ENCODE results near the gene CKLF.
"Not testable (repeated sequence)": the region's sequence is repeated elsewhere in the genome, so short reads cannot be mapped to it uniquely, and the experiment has no call there.

Gene CKLF

GRCh38 chr16:66561381-66562080, 9.2 kb downstream of the CKLF start:
- DNase-seq, result no peak

GRCh38 chr16:66562409-66562808, 10.0 kb downstream of the CKLF start:
- DNase-seq, result no peak
- TF ChIP-seq GATA1 (IDR thresholded peaks at IDR 0.05; ENCODE audit: low read depth, low read length), result no peak
- no peak for TF ChIP-seq POLR2A (IDR thresholded peaks at IDR 0.05; ENCODE audit: low read length)

More at GRCh38 chr16:66561381-66562080, 9.2 kb downstream of the CKLF start:
- TF ChIP-seq GATA1 (IDR thresholded peaks at IDR 0.05; ENCODE audit: low read depth, low read length) (no peak), POLR2A (IDR thresholded peaks at IDR 0.05; ENCODE audit: low read length) (no peak)

GRCh38 chr16:66562986-66563385, 10.6 kb downstream of the CKLF start:
- DNase-seq, result peak; percentile 40 to 79
- TF ChIP-seq POLR2A (IDR thresholded peaks at IDR 0.05; ENCODE audit: low read length) (no peak), GATA1 (IDR thresholded peaks at IDR 0.05; ENCODE audit: low read depth, low read length) (no peak)

GRCh38 chr16:66563574-66564334, 11.4 kb downstream of the CKLF start:
- DNase-seq, result peak in 1 of 2 experiments; percentile 17
- TF ChIP-seq POLR2A (IDR thresholded peaks at IDR 0.05; ENCODE audit: low read length), result no peak
- no peak for TF ChIP-seq GATA1 (IDR thresholded peaks at IDR 0.05; ENCODE audit: low read depth, low read length)

DNA sequence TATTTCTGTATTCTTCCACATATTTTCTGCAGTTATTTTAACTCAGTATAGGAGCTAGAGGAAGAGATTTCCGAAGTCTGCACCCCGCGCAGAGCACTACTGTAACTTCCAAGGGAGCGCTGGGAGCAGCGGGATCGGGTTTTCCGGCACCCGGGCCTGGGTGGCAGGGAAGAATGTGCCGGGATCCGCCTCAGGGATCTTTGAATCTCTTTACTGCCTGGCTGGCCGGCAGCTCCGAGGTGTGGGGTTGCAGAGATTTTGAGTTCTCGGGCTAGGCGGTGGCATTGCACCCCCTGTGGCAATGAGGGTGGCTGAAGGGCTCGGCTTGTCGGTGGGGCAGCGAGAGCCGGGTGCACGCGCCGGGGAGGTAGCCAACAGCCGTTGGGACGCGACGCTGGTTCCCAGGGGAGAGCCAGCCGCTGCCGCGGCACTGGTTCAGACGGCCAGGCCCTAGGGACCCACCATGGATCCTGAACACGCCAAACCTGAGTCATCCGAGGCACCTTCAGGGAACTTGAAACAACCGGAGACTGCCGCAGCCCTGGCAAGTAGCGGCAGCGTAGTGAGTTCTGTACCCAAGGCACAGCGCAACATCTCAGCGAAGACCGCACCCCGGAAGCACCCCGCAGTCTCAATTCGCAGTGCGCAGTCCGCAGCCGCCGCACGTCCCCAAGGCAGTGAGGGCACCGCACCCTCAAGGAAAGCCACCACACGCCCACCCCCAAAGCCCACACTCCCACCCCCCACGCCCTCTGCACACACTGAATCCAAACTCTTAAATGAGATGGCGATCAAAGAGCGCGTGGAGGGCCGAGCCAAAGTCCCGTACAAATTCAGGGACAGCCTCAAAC, 13.9 kb downstream of the CKLF start, which contains the start of gene CMTM1:
Gene CMTM1 (plus strand): TSS at position 389 of the 851 bp plus-strand sequence. CDS start 75 bp downstream, at position 464.
- TF ChIP-seq POLR2A (IDR thresholded peaks at IDR 0.05; ENCODE audit: low read length), result no peak
- TF ChIP-seq GATA1 (IDR thresholded peaks at IDR 0.05; ENCODE audit: low read depth, low read length), result no peak
- DNase-seq, result no peak

- not testable (repeated sequence) for DNase-seq
These were observed 14.9 kb downstream of the CKLF start for GRCh38 chr16:66567270-66567669.

GRCh38 chr16:66568355-66568754, 16.0 kb downstream of the CKLF start:
- no peak for DNase-seq
- no peak for TF ChIP-seq GATA1 (IDR thresholded peaks at IDR 0.05; ENCODE audit: low read depth, low read length)
- TF ChIP-seq POLR2A (IDR thresholded peaks at IDR 0.05; ENCODE audit: low read length), result no peak

- DNase-seq, result no peak
- no peak for TF ChIP-seq GATA1 (IDR thresholded peaks at IDR 0.05; ENCODE audit: low read depth, low read length)
- TF ChIP-seq POLR2A (IDR thresholded peaks at IDR 0.05; ENCODE audit: low read length), result no peak
These were observed 16.8 kb downstream of the CKLF start for GRCh38 chr16:66569131-66569530.

DNA sequence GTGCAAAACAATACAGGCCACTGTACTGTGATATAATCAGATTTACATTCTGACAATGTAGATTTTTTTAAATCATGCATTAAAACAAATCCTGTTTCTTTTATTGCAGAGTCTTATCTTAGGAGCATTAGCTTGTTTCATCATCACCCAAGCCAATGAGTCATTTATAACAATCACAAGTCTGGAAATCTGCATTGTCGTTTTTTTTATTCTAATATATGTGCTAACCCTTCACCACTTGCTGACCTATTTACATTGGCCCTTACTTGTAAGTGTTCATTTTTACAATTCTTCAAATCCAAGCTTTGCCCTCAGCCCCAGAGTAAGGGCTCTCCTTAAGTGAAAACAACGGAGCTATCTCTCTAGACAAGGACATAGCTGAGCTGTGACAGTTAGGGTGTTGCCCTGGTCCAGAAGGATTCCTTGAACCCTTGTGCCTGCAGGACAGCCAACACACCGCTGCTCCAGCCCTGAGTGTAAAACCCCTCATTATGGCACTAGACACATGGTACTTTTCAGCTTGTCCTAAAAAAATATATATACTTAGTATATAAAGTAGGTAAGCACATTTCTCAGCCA, 17.5 kb downstream of the CKLF start:
- peak; percentile 36 to 44 for DNase-seq
- TF ChIP-seq POLR2A (IDR thresholded peaks at IDR 0.05; ENCODE audit: low read length) (no peak), GATA1 (IDR thresholded peaks at IDR 0.05; ENCODE audit: low read depth, low read length) (no peak)

DNA sequence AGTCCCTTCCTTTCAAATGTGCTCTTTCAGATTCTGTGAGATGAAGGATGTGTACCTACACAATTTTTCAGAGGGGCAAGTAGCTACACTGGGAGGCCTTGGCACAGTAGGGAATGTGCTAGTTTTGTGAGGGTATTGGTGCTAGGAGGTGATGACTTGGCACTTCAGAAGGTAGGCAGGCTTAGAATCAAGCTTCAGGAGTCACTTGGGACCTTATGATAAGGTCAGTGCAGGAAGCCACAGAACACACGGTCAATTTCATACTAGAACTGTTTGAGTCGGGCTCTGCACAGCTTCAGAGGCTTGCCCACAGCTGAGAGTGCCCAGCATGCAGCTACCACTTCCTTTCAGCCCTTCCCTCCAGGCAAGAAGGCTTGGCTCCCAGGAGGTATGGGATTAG, 20.0 kb downstream of the CKLF start:
- DNase-seq, result peak; percentile 37 to 40
- no peak for TF ChIP-seq POLR2A (IDR thresholded peaks at IDR 0.05; ENCODE audit: low read length)
- no peak for TF ChIP-seq GATA1 (IDR thresholded peaks at IDR 0.05; ENCODE audit: low read depth, low read length)

GRCh38 chr16:66574081-66574480, 21.7 kb downstream of the CKLF start:
- peak; percentile 32 to 50 for DNase-seq
- TF ChIP-seq POLR2A (IDR thresholded peaks at IDR 0.05; ENCODE audit: low read length) (no peak), GATA1 (IDR thresholded peaks at IDR 0.05; ENCODE audit: low read depth, low read length) (no peak)

- peak; percentile 32 to 65 for DNase-seq
- no peak for TF ChIP-seq GATA1 (IDR thresholded peaks at IDR 0.05; ENCODE audit: low read depth, low read length)
- TF ChIP-seq POLR2A (IDR thresholded peaks at IDR 0.05; ENCODE audit: low read length), result no peak
These were observed 22.2 kb downstream of the CKLF start for GRCh38 chr16:66574531-66574930.

- TF ChIP-seq POLR2A (IDR thresholded peaks at IDR 0.05; ENCODE audit: low read length), result no peak
- TF ChIP-seq GATA1 (IDR thresholded peaks at IDR 0.05; ENCODE audit: low read depth, low read length), result no peak
- DNase-seq, result peak; percentile 27 to 51
These were observed 22.7 kb downstream of the CKLF start for GRCh38 chr16:66575060-66575459.

DNA sequence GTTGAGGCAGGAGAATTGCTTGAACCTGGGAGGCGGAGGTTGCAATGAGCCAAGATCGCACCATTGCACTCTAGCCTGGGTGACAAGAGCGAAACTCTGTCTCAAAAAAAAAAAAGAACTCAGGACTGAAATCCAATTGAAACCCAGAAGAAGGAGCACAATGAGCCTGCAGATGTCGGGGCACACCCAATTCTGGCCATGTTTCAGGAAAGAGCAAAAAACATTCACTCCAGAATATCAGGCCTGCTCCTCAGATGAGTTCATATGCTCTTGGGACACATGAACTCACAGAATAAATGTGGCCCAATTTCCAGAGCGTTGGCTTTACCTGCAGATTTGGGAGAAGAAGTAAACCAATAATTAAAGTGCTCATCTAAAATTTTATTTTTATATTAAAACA, 23.9 kb downstream of the CKLF start:
- TF ChIP-seq GATA1 (IDR thresholded peaks at IDR 0.05; ENCODE audit: low read depth, low read length) (no peak), POLR2A (IDR thresholded peaks at IDR 0.05; ENCODE audit: low read length) (no peak)
- no peak for DNase-seq
